Activated gamma-delta T cell (primary cell): ENCODE measurements around the gene PARVG.

ENCODE experiments used
- DNase-seq: peaks from one replicate; lab custom pipeline; 2025; lab: John Stamatoyannopoulos, UW

Gene PARVG

GRCh38 chr22:44244265-44244822 is 63.6 kb downstream of the PARVG start:
- no peak for DNase-seq

- no peak for DNase-seq
Observed at GRCh38 chr22:44245438-44245837, 64.7 kb downstream of the PARVG start.

- no peak for DNase-seq
Observed at GRCh38 chr22:44245867-44246266, 65.1 kb downstream of the PARVG start.

GRCh38 chr22:44246615-44247326 is 66.0 kb downstream of the PARVG start:
- no peak for DNase-seq

GRCh38 chr22:44247346-44247745 is 66.6 kb downstream of the PARVG start:
- DNase-seq = no peak

- DNase-seq = no peak
Observed at GRCh38 chr22:44247923-44248892, 67.5 kb downstream of the PARVG start.

GRCh38 chr22:44248926-44249325 is 68.2 kb downstream of the PARVG start:
- DNase-seq = no peak

GRCh38 chr22:44249376-44250147 is 68.8 kb downstream of the PARVG start:
- no peak for DNase-seq

GRCh38 chr22:44254811-44255210 is 74.1 kb downstream of the PARVG start:
- DNase-seq = no peak

- no peak for DNase-seq
Observed at GRCh38 chr22:44256085-44256484, 75.4 kb downstream of the PARVG start.

- no peak for DNase-seq
Observed at GRCh38 chr22:44256556-44257485, 76.1 kb downstream of the PARVG start.
